Measurements from ENCODE around the gene XRN1.

- TF ChIP-seq CTCF (optimal IDR thresholded peaks at IDR 0.05 in 1 of 3, IDR thresholded peaks at IDR 0.05 in 1 of 3, conservative IDR thresholded peaks at IDR 0.05 in 1 of 3; ENCODE audit: extremely low read depth in 1 of 3, insufficient read depth in 2 of 3, low read length in 3 of 3) (no peak), EZH2 (IDR thresholded peaks at IDR 0.05; ENCODE audit: low read length) (no peak)
Measured at GRCh38 chr3:142318331-142318730, 129.5 kb downstream of the XRN1 start.

All from keratinocyte (primary cell).